ENCODE results near the gene FKBP1B. TPM values are rescaled to one million over a fixed set of nuclear protein-coding genes. Genes with fewer than 3 reads are reported as not detected.

FKBP1B gene
- total RNA-seq, 1 experiment from 2014 or later, result 11.8 TPM

DNA sequence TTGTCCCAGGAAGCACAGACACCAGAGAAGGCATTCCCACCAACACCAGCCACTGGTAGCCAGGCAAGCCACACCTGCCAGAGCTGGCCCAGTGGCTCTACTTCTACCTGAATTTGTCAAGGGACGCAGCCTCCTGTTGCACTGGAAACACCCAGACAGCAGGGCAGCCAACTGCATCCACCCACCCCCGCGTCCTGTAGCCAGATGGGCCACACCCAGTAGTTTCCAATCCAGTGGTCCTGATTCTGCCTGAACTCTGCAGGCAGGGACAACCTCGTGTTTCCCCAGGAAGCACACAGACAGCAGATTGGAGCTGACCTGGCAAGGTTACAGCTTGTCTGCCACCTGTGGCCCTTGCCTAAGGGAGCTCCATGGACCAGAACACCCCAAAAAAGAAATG lies 55.4 kb downstream of the FKBP1B start:
- no peak overlapping the region for H3K27ac ChIP-seq (ENCODE audit: low read depth, low read length)
- POLR2A ChIA-PET, result no interaction called here
- BruUV-seq (replicated peaks), result no TSS peak

More for the DNA sequence above, 55.4 kb downstream of the FKBP1B start:
- Histone ChIP-seq H3K4me3 (replicated peaks in 1 of 2; ENCODE audit: low read depth in 1 of 2, low read length in 2 of 2) (no peak overlapping the region), H2AFZ (ENCODE audit: low read depth, low read length, poor library complexity, severe bottlenecking) (no peak overlapping the region), H3K79me2 (ENCODE audit: insufficient read depth, low read length) (no peaks in the 10 kb centered on the region), H3K4me2 (ENCODE audit: low read length) (no peak overlapping the region), H3K36me3 (ENCODE audit: control insufficient read depth in 1 of 2, insufficient read depth in 2 of 2, low read length in 2 of 2) (no peaks in the 10 kb centered on the region), H3K9ac (ENCODE audit: low read length) (no peak overlapping the region), H3K9me3 (ENCODE audit: control insufficient read depth in 1 of 2, insufficient read depth in 1 of 2, low read depth in 1 of 2, low read length in 2 of 2) (no peaks in the 10 kb centered on the region), H3K4me1 (ENCODE audit: control insufficient read depth in 1 of 2, insufficient read depth in 2 of 2, low read length in 2 of 2) (peaks cover 0 to 5% of the 10 kb centered on the region in 2 experiments; a peak in 1 of 4 replicates), H3K27me3 (ENCODE audit: insufficient read depth, low read length) (no peaks in the 10 kb centered on the region), H4K20me1 (ENCODE audit: insufficient read depth) (no peaks in the 10 kb centered on the region), H3K9me2 (ENCODE audit: insufficient read depth) (no peaks in the 10 kb centered on the region)
- DNase-seq (ENCODE audit: low read depth, low spot score) (no peak), ATAC-seq (no peak)
- intact Hi-C loops (cut with micrococcal nuclease), result no loop called here
- RAD21 ChIA-PET (ENCODE audit: low non-redundant PET in 1 of 2, low total read pairs in 2 of 2, uncharacterized antibody in 2 of 2, unreplicated experiment in 2 of 2), result interaction anchor here in 1 of 2 experiments (0.6 kb wide), 1 partner anchor 18 kb away, joined by 8 read pairs; no protein-coding TSS in a partner anchor
- TF ChIP-seq, protein P1, sequence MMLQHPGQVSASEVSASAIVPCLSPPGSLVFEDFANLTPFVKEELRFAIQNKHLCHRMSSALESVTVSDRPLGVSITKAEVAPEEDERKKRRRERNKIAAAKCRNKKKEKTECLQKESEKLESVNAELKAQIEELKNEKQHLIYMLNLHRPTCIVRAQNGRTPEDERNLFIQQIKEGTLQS (IDR thresholded peaks at IDR 0.05), result no peak
- TF ChIP-seq POLR2AphosphoS5 (IDR thresholded peaks at IDR 0.05; ENCODE audit: low read depth, low read length) (no peak), EZH2phosphoT487 (IDR thresholded peaks at IDR 0.05; ENCODE audit: borderline replicate concordance) (no peak), SIN3A (IDR thresholded peaks at IDR 0.05; ENCODE audit: low read depth) (no peak), ELF1 (IDR thresholded peaks at IDR 0.05; ENCODE audit: borderline replicate concordance, low read depth) (no peak), POLR2A (IDR thresholded peaks at IDR 0.05; ENCODE audit: borderline replicate concordance, extremely low read depth, insufficient read depth, insufficient read length) (no peak), RAD21 (IDR thresholded peaks at IDR 0.05; ENCODE audit: low read depth) (no peak), ZNF274 (IDR thresholded peaks at IDR 0.05; ENCODE audit: low read depth, low read length) (no peak), EZH2 (IDR thresholded peaks at IDR 0.05) (no peak)
- TF ChIP-seq, protein P2, sequence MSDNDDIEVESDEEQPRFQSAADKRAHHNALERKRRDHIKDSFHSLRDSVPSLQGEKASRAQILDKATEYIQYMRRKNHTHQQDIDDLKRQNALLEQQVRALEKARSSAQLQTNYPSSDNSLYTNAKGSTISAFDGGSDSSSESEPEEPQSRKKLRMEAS (IDR thresholded peaks at IDR 0.05), result no peak
- TF ChIP-seq, protein P3, sequence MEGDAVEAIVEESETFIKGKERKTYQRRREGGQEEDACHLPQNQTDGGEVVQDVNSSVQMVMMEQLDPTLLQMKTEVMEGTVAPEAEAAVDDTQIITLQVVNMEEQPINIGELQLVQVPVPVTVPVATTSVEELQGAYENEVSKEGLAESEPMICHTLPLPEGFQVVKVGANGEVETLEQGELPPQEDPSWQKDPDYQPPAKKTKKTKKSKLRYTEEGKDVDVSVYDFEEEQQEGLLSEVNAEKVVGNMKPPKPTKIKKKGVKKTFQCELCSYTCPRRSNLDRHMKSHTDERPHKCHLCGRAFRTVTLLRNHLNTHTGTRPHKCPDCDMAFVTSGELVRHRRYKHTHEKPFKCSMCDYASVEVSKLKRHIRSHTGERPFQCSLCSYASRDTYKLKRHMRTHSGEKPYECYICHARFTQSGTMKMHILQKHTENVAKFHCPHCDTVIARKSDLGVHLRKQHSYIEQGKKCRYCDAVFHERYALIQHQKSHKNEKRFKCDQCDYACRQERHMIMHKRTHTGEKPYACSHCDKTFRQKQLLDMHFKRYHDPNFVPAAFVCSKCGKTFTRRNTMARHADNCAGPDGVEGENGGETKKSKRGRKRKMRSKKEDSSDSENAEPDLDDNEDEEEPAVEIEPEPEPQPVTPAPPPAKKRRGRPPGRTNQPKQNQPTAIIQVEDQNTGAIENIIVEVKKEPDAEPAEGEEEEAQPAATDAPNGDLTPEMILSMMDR (IDR thresholded peaks at IDR 0.05 in 2 of 3, conservative IDR thresholded peaks at IDR 0.05 in 1 of 3; ENCODE audit: borderline replicate concordance in 1 of 3, insufficient read depth in 1 of 3, low read depth in 2 of 3, low read length in 2 of 3), result no peak
- CTCF ChIA-PET, result no interaction called here
